ENCODE measurements around the gene BEX3.

The BEX3 gene

DNA sequence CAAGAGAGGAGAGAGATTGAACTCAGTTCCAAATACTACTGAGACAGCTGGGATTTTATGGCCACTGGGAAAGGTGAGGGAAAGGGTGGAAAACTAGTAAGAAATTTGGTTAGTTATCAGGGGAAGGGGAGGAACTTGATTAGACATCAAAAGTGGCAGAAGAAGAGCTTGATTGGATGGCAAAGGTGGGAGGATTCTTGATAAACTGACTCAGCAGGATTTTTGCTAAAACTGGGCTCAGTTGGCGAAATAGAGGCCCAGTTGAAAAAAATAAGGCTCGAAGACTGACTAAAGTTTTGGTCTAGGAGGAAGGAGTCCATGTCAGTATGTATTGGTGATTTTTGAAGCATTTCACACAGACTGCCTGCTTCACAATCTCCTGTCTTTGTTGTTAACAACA lies 10.0 kb downstream of the BEX3 start:
- Histone ChIP-seq H3K36me3 (ENCODE audit: control insufficient read depth, low read length) (no peaks in the 10 kb centered on the region), H3K27me3 (ENCODE audit: control insufficient read depth, low read length) (no peaks in the 10 kb centered on the region), H3K4me3 (ENCODE audit: low read length) (no peak overlapping the region), H3K79me2 (ENCODE audit: control insufficient read depth, low read length) (no peaks in the 10 kb centered on the region), H3K4me1 (ENCODE audit: control insufficient read depth, low read length) (no peaks in the 10 kb centered on the region), H3F3A (ENCODE audit: control insufficient read depth, insufficient read depth) (no peaks in the 10 kb centered on the region), H3K4me2 (ENCODE audit: low read length) (no peak overlapping the region), H3K9me3 (ENCODE audit: control insufficient read depth, insufficient read depth, low read length) (no peaks in the 10 kb centered on the region), H4K20me1 (ENCODE audit: control insufficient read depth, insufficient read depth, low read depth, low read length) (no peaks in the 10 kb centered on the region), H3K9me2 (replicated peaks; ENCODE audit: control insufficient read depth, low read length) (no peaks in the 10 kb centered on the region), H3K27ac (ENCODE audit: low read depth, low read length) (no peak overlapping the region)
- TF ChIP-seq CTCF (IDR thresholded peaks at IDR 0.05; ENCODE audit: low read depth, low read length, poor library complexity, severe bottlenecking) (no peak), EZH2phosphoT487 (IDR thresholded peaks at IDR 0.05; ENCODE audit: borderline replicate concordance, low read length) (no peak)

DNA sequence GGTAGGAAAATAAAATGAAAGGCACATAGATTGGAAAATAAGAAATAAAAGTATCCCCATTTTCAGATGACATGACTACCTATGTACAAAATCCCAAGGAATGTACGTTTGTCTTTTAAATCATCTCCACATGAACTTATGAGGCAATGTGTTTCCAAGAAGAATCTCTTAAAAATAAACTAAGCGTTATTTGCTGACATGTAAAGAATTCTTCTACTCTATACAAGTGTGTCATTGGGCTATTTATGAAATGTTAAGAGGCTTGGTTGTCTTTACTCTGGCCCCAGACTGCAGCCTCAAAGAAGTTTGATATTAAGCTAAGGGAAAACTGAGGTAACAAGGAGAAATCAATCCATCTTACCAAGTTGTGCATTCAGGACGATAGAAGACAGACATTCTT lies 17.1 kb downstream of the BEX3 start:
- no peaks in the 10 kb centered on the region for H3K36me3 ChIP-seq (ENCODE audit: control insufficient read depth, low read length)
- TF ChIP-seq EZH2phosphoT487 (IDR thresholded peaks at IDR 0.05; ENCODE audit: borderline replicate concordance, low read length) (no peak), CTCF (IDR thresholded peaks at IDR 0.05; ENCODE audit: low read depth, low read length, poor library complexity, severe bottlenecking) (no peak)
- H3K27ac ChIP-seq (ENCODE audit: low read depth, low read length), result no peak overlapping the region

DNA sequence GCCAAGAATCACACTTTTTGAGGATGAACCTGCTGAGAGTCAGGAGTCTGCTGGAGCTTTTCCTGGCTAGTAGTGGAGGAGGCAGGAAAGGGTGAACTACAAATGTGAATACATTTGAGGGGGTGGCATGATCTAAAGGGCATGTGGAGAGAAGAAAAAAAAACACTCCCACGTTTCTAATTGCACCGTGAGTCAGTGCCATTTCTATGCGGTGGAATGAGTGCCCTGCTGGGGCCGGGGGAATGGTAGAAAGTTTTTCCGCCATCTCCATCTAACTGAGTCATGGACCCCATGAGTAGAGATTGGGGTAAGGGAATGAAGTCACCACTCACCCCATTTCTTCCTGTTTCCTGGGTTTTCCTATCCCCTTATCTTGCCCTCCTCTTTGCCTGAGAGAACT lies 19.8 kb downstream of the BEX3 start:
- Histone ChIP-seq H3K27me3 (ENCODE audit: control insufficient read depth, low read length) (no peaks in the 10 kb centered on the region), H4K20me1 (ENCODE audit: control insufficient read depth, insufficient read depth, low read depth, low read length) (no peaks in the 10 kb centered on the region), H3K9me2 (replicated peaks; ENCODE audit: control insufficient read depth, low read length) (no peaks in the 10 kb centered on the region), H3K4me2 (ENCODE audit: low read length) (no peak overlapping the region), H3F3A (ENCODE audit: control insufficient read depth, insufficient read depth) (no peaks in the 10 kb centered on the region), H3K36me3 (ENCODE audit: control insufficient read depth, low read length) (no peaks in the 10 kb centered on the region), H3K79me2 (ENCODE audit: control insufficient read depth, low read length) (no peaks in the 10 kb centered on the region), H3K4me1 (ENCODE audit: control insufficient read depth, low read length) (no peaks in the 10 kb centered on the region), H3K9me3 (ENCODE audit: control insufficient read depth, insufficient read depth, low read length) (no peaks in the 10 kb centered on the region), H3K27ac (ENCODE audit: low read depth, low read length) (no peak overlapping the region), H3K4me3 (ENCODE audit: low read length) (no peak overlapping the region)
- no peak for TF ChIP-seq EZH2phosphoT487 (IDR thresholded peaks at IDR 0.05; ENCODE audit: borderline replicate concordance, low read length)
- no peak for TF ChIP-seq CTCF (IDR thresholded peaks at IDR 0.05; ENCODE audit: low read depth, low read length, poor library complexity, severe bottlenecking)

More for the DNA sequence above, 17.1 kb downstream of the BEX3 start:
- no peaks in the 10 kb centered on the region for H3F3A ChIP-seq (ENCODE audit: control insufficient read depth, insufficient read depth)
- H4K20me1 ChIP-seq (ENCODE audit: control insufficient read depth, insufficient read depth, low read depth, low read length), result no peaks in the 10 kb centered on the region
- H3K4me3 ChIP-seq (ENCODE audit: low read length), result no peak overlapping the region
- H3K9me3 ChIP-seq (ENCODE audit: control insufficient read depth, insufficient read depth, low read length), result no peaks in the 10 kb centered on the region
- H3K4me2 ChIP-seq (ENCODE audit: low read length), result no peak overlapping the region
- H3K4me1 ChIP-seq (ENCODE audit: control insufficient read depth, low read length), result no peaks in the 10 kb centered on the region
- H3K9me2 ChIP-seq (replicated peaks; ENCODE audit: control insufficient read depth, low read length), result no peaks in the 10 kb centered on the region
- no peaks in the 10 kb centered on the region for H3K79me2 ChIP-seq (ENCODE audit: control insufficient read depth, low read length)
- H3K27me3 ChIP-seq (ENCODE audit: control insufficient read depth, low read length), result no peaks in the 10 kb centered on the region

GRCh38 chrX:103396660-103397059 lies 20.3 kb downstream of the BEX3 start:
- TF ChIP-seq CTCF (IDR thresholded peaks at IDR 0.05; ENCODE audit: low read depth, low read length, poor library complexity, severe bottlenecking) (no peak), EZH2phosphoT487 (IDR thresholded peaks at IDR 0.05; ENCODE audit: borderline replicate concordance, low read length) (no peak)
- H3K9me3 ChIP-seq (ENCODE audit: control insufficient read depth, insufficient read depth, low read length), result no peaks in the 10 kb centered on the region
- H3K4me3 ChIP-seq (ENCODE audit: low read length), result no peak overlapping the region
- no peaks in the 10 kb centered on the region for H3K27me3 ChIP-seq (ENCODE audit: control insufficient read depth, low read length)
- H3K27ac ChIP-seq (ENCODE audit: low read depth, low read length), result no peak overlapping the region
- no peaks in the 10 kb centered on the region for H3K79me2 ChIP-seq (ENCODE audit: control insufficient read depth, low read length)
- no peaks in the 10 kb centered on the region for H3F3A ChIP-seq (ENCODE audit: control insufficient read depth, insufficient read depth)
- H3K4me2 ChIP-seq (ENCODE audit: low read length), result no peak overlapping the region
- no peaks in the 10 kb centered on the region for H4K20me1 ChIP-seq (ENCODE audit: control insufficient read depth, insufficient read depth, low read depth, low read length)
- no peaks in the 10 kb centered on the region for H3K36me3 ChIP-seq (ENCODE audit: control insufficient read depth, low read length)
- no peaks in the 10 kb centered on the region for H3K4me1 ChIP-seq (ENCODE audit: control insufficient read depth, low read length)
- no peaks in the 10 kb centered on the region for H3K9me2 ChIP-seq (replicated peaks; ENCODE audit: control insufficient read depth, low read length)
